GM12872 (cell line): ENCODE measurements around the gene TBX21.

Experiments
- TF ChIP-seq, protein P1 (sequence below): IDR thresholded peaks from 3 replicates; pipeline ENCODE4 v1.5.1; 2011; ENCODE audit warnings: low read depth, mild to moderate bottlenecking, low read length, moderate library complexity; ENCODE audit not compliant: insufficient read depth

TBX21 gene

DNA sequence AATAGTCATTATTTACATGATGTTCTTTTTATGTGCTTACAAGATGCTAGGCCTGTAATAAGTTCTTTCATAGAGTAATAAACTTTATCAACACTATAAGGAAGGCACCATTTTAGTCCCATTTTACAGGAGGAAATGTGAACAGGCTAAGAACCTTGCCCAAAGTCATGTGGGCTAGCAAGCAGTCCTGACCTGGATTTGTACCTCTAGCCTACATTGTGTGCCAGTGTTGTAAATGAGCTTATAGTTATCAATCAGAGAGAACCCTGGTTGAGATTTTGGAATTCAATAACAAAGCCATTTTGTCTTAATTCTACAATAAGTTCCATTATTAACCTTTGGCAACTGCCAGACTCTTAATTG, 45.7 kb upstream of the TBX21 start:
- TF ChIP-seq, protein P1, sequence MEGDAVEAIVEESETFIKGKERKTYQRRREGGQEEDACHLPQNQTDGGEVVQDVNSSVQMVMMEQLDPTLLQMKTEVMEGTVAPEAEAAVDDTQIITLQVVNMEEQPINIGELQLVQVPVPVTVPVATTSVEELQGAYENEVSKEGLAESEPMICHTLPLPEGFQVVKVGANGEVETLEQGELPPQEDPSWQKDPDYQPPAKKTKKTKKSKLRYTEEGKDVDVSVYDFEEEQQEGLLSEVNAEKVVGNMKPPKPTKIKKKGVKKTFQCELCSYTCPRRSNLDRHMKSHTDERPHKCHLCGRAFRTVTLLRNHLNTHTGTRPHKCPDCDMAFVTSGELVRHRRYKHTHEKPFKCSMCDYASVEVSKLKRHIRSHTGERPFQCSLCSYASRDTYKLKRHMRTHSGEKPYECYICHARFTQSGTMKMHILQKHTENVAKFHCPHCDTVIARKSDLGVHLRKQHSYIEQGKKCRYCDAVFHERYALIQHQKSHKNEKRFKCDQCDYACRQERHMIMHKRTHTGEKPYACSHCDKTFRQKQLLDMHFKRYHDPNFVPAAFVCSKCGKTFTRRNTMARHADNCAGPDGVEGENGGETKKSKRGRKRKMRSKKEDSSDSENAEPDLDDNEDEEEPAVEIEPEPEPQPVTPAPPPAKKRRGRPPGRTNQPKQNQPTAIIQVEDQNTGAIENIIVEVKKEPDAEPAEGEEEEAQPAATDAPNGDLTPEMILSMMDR = no peak

DNA sequence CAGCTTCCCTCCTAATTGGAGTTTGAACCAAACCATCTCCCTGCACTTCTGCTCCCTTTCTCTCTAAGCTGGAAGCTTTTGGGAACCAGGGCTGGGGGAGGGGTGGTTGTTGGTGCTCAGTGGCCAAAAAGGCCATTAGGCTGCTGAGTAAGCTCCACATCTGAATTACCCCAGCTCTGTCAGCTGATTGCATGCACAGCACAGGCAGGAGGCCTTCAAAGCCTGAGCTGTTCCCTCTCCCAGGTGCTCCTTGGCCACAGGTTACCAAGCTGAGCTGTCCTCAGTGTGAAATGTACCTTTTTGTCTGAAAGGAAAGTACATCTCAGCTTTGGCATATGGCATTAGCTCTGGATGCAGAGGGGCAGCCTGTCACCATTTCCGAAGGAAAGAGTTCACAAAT, 45.3 kb upstream of the TBX21 start:
- TF ChIP-seq, protein P1 = no peak

DNA sequence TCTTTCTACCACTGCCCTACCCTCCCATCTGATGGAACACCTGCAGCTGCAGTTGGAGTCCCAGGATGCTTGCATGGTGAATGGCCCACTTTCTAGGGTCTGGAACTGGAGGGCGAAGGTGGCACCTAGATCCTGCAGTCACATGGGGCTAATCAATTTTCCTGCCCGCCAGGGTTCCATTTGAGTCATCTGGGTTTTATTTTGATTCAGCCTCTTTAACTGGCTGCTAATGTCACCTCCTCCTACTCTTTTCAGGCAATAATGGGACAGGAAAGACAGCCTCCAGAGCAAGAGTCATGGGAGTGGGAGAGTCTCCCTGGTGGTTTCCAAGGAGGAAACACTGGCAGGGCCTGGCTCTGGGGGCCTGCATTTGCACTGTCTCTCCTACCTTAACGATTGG, 42.9 kb upstream of the TBX21 start:
- TF ChIP-seq, protein P1 = no peak

DNA sequence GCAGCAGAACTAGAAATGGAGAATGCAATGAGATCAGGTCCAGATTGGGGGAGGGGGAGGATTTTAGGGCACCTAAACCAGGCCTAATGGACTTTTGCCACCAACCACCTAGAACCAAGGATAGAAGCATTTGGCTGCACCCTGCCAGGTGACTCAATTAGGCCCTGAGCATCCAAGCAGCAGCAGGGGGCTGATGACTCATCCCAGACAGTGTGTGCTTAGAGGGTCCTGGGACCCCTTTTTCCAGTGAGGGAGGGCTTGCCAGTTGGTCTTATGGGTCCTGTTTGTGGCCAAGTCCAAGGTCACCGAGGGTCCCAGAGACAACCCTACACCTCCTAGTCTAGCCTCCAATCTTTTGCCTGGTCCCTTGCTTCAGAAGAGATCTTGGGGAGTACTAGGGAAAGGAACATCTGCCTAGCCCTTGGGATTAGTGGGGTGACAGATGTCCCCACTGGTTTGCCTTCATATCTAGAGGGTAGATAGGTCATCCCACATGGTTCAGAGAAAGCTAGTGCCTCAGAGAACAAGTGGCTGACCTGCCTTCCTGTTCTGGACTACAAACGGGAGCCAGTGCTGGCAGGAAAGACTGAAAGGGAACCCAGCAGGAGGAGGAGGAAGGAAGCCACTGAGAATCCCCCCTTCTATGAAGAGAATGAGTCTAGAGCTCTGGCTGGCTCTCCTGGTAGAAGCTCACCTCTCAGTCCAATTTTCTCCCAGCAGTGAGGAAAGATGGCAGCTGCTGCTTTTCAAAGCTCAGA, 40.7 kb upstream of the TBX21 start:
- TF ChIP-seq, protein P1 = no peak

DNA sequence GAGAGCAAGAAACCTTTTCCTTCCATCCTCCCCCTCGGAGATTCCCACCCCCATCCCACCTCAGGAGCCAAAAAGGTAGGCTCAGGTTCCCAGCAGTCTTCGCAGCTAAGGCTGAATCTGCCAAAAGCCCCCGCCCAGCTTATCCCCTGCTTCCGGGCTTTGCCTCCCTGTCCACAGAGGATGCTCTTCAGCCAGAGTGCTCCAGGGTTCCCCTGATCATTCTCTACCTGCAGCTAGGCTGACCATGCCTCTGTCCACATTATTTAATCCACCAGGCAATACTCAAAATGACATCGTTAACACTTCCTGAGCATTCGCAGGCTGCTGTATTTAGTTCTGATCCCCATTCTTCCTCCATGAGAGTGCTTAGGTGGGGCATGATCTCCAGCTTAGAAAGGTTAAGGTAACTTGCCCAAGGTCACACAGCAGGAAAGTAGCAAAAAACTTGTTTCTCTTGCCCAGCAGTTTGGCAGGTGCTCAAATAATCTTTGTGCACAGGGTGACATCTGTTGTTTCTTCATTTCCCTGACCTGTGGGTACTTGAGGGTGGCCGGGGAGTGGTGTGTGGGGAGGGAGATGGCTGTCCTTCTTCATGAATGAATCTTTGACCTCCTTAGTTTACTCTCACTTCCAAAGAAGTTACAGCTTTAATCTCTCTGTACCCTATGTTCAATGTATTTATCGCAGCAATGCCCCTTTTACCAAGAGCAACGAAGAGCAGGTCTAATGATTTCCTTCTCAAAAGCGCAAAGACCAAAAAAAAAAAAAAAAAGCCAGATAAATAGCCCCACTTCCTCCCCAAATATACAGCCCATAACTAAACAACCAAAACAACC, 39.9 kb upstream of the TBX21 start:
- TF ChIP-seq, protein P1 = no peak

DNA sequence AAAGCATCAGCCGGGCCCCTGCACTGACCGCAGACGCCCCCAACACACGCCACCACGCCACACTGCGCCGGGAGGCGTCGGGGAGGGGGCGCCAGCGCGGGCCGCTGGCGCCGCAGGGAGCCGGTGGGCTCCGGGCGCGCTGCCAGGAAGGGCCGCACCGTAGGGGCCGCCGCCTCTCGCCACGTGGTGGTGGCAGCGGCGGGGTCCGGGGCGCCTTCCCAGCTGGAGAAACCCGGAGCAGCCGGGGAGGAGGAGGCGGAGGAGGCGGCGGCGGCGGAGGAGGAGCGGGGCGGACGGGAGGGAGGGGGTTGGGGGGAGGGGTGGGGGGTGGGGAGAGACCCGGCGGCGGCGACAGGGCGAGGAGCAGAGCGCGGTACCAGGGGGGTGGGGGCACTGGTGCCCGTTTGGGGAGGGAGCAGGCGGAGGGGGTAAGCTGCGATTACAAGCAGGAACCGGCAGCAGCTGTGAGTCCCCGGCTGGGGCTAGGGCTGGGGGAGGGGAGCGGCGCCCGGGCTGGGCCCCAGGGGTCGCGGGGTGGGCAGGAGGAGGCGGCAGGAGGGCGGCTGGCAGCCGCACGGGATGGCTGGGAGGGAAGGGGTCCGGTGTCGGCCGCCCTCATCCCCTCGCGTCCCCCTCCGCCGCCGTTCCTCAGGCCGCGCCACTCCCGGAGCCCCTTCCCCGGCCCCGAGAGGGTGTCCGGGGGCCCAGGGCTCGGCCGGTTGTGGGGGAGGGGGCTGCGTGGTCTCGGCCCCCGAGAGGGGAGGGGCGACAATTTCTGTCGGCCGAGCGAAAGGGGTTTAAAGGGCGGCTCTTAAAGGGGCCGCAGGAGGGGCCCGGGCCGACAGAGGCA, 39.1 kb upstream of the TBX21 start, which contains the start of gene TBKBP1:
TSS of gene TBKBP1 (plus strand) at position 431 of the 850 bp plus-strand sequence. CDS start 1,952 bp downstream, outside the sequence.
- TF ChIP-seq, protein P1 = no peak
